Spinal cord (tissue), 10 donors: Measurements from ENCODE around the gene NUPR1. TPM values are rescaled to one million over a fixed set of nuclear protein-coding genes. Genes with fewer than 3 reads are reported as not detected.
"Not testable (repeated sequence)": the region's sequence is repeated elsewhere in the genome, so short reads cannot be mapped to it uniquely, and the experiment has no call there.

Experiments used
- DNase-seq, 6 donors: peaks; one replicate each; pipeline versions ENCODE4 v3.0.0 to v3.0.0-alpha.2; 2013 to 2015; ENCODE audit warnings: low spot score in 6 of 6, low read depth in 4 of 6
- H3K27ac ChIP-seq: one replicate; pipeline ENCODE4 v1.5.1; 2013; ENCODE audit warnings: low read depth, low read length, control low read depth
- H3K27me3 ChIP-seq: one replicate; pipeline ENCODE4 v1.6.1; 2013; ENCODE audit warnings: low read length; ENCODE audit not compliant: control insufficient read depth, insufficient read depth
- H3K36me3 ChIP-seq: one replicate; pipeline ENCODE4 v1.6.1; 2013; ENCODE audit warnings: low read length; ENCODE audit not compliant: control insufficient read depth, insufficient read depth
- H3K4me1 ChIP-seq: one replicate; pipeline ENCODE4 v1.6.1; 2013; ENCODE audit warnings: low read length; ENCODE audit not compliant: control insufficient read depth, insufficient read depth
- H3K4me3 ChIP-seq: one replicate; pipeline ENCODE4 v1.5.1; 2013; ENCODE audit warnings: low read depth, low read length, control low read depth
- H3K9me3 ChIP-seq: one replicate; pipeline ENCODE4 v1.6.1; 2013; ENCODE audit warnings: low read length; ENCODE audit not compliant: control insufficient read depth, insufficient read depth
- WGBS: methylation state at CpG from one replicate; pipeline ENCODE4 v1.1.5; 2013; ENCODE audit warnings: missing lambda C conversion rate; ENCODE audit not compliant: insufficient coverage; 5-methylcytosine and 5-hydroxymethylcytosine counted together
- polyA plus RNA-seq, 2 donors: library from polyadenylated mRNA; unstranded; fragments of 120-200 nt; gene quantifications; one replicate each; pipeline ENCODE4 v1.2.1, GENCODE V29; 2013; ENCODE audit not compliant: insufficient read length in 2 of 2
- total RNA-seq, 2 donors: library from RNA; depleted of rRNA in 1 of 2; stranded (reverse); fragments of 120-200 nt in 1 of 2; fragments of >200 nt in 1 of 2; gene quantifications; one replicate each; pipeline versions ENCODE4 v1.2.3 to v1.2.4, GENCODE V29; 2013 to 2014
- donor health status: healthy.

The NUPR1 gene
- total and polyA plus RNA-seq, 4 donors: 1.6 to 54.2 (median 18.0) TPM

- Histone ChIP-seq H3K27ac (peak overlapping the region; percentile 16), H3K4me3 (no peak overlapping the region), H3K27me3 (no peaks in the 10 kb centered on the region), H3K4me1 (peaks cover 13% of the 10 kb centered on the region), H3K36me3 (no peaks in the 10 kb centered on the region), H3K9me3 (no peaks in the 10 kb centered on the region)
- WGBS: 36% methylated on average over 15 of the region's 15 CpGs
- peak in 2 of 6 donors; percentile 1 to 69 for DNase-seq
Observed at GRCh38 chr16:28572696-28573510, 34.1 kb upstream of the NUPR1 start.

- WGBS: 100% methylated on average over 1 of the region's 4 CpGs
- H3K4me3 ChIP-seq: no peak overlapping the region
- no peaks in the 10 kb centered on the region for H3K27me3 ChIP-seq
- H3K4me1 ChIP-seq: peaks cover 13% of the 10 kb centered on the region
- peaks cover 2% of the 10 kb centered on the region for H3K36me3 ChIP-seq
- DNase-seq: no peak
- no peak overlapping the region for H3K27ac ChIP-seq
- H3K9me3 ChIP-seq: no peaks in the 10 kb centered on the region
Observed at GRCh38 chr16:28569968-28570752, 31.4 kb upstream of the NUPR1 start.

DNA sequence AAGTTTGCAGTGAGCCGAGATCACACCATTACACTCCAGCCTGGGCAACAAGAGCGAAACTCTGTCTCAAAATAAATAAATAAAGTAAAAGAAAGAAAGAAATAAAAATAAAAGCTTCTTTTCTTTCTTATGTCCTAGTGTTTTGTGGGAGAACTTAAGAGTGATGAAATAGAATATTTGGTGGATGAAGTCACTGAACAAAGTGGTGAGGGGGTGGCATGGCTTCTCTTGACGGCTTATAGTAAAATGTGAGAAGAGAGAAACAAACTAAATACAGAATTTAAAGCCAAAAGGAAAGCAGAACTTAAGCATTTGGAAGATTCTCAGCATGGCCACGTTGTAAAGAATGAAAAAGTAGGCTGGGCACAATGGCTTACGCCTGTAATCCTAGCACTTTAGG is 30.2 kb upstream of the NUPR1 start:
- no peak overlapping the region for H3K27ac ChIP-seq
- peaks cover 13% of the 10 kb centered on the region for H3K4me1 ChIP-seq
- DNase-seq: no peak
- WGBS: 93% methylated on average over 2 of the region's 5 CpGs
- no peaks in the 10 kb centered on the region for H3K9me3 ChIP-seq
- H3K4me3 ChIP-seq: no peak overlapping the region
- peaks cover 6% of the 10 kb centered on the region for H3K36me3 ChIP-seq
- no peaks in the 10 kb centered on the region for H3K27me3 ChIP-seq

GRCh38 chr16:28567292-28567691 is 28.5 kb upstream of the NUPR1 start:
- Histone ChIP-seq H3K36me3 (peaks cover 6% of the 10 kb centered on the region), H3K4me1 (peaks cover 2% of the 10 kb centered on the region), H3K27ac (no peak overlapping the region), H3K27me3 (no peaks in the 10 kb centered on the region), H3K4me3 (no peak overlapping the region), H3K9me3 (no peaks in the 10 kb centered on the region)
- DNase-seq: no peak
- 100% methylated on average over 1 of the region's 2 CpGs for WGBS

DNA sequence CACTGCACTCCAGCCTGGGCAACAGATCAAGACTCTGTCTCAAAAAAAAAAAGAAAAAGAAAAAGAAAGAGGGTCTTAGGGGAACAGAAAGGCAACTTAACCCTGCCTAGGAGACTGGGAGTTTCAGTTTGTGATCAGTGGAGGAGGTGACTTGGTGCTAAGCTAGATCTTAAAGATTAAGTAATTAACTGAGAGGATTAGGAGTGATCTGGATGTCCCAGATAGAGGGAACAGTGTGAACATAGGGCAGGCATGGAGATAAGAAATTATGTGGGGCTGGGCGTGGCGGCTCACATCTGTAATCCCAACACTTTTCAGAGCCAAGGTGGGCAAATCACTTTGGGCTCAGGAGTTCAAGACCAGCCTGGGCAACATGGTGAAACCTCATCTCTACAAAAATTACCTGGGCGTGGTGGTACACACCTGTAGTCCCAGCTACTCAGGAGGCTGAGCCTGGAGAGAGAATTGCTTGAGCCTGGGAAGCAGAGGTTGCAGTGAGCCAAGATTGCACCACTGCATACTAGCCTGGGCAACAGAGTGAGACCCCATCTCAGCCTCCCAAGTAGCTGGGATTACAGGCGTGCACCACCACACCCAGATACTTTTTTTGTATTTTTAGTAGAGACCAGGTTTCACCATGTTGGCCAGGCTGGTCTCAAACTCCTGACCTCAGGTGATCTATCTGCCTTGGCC is 27.6 kb upstream of the NUPR1 start:
- 100% methylated on average over 2 of the region's 4 CpGs for WGBS
- not testable (repeated sequence) for H3K4me1 ChIP-seq

GRCh38 chr16:28563218-28563617 is 24.4 kb upstream of the NUPR1 start:
- Histone ChIP-seq H3K4me3 (no peak overlapping the region), H3K27me3 (no peaks in the 10 kb centered on the region), H3K4me1 (no peaks in the 10 kb centered on the region), H3K36me3 (peaks cover 13% of the 10 kb centered on the region), H3K27ac (no peak overlapping the region), H3K9me3 (no peaks in the 10 kb centered on the region)
- 88% methylated on average over 4 of the region's 6 CpGs for WGBS
- DNase-seq: no peak

More for the DNA sequence above, 27.6 kb upstream of the NUPR1 start:
- not testable (repeated sequence) for H3K9me3 ChIP-seq, H3K27me3 ChIP-seq, H3K27ac ChIP-seq, H3K36me3 ChIP-seq, H3K4me3 ChIP-seq, DNase-seq

GRCh38 chr16:28562199-28562598 is 23.4 kb upstream of the NUPR1 start:
- 100% methylated on average over 2 of the region's 4 CpGs for WGBS
- Histone ChIP-seq H3K4me1 (no peaks in the 10 kb centered on the region), H3K27ac (no peak overlapping the region), H3K9me3 (no peaks in the 10 kb centered on the region), H3K27me3 (no peaks in the 10 kb centered on the region), H3K4me3 (no peak overlapping the region), H3K36me3 (peaks cover 17% of the 10 kb centered on the region)
- DNase-seq: no peak

DNA sequence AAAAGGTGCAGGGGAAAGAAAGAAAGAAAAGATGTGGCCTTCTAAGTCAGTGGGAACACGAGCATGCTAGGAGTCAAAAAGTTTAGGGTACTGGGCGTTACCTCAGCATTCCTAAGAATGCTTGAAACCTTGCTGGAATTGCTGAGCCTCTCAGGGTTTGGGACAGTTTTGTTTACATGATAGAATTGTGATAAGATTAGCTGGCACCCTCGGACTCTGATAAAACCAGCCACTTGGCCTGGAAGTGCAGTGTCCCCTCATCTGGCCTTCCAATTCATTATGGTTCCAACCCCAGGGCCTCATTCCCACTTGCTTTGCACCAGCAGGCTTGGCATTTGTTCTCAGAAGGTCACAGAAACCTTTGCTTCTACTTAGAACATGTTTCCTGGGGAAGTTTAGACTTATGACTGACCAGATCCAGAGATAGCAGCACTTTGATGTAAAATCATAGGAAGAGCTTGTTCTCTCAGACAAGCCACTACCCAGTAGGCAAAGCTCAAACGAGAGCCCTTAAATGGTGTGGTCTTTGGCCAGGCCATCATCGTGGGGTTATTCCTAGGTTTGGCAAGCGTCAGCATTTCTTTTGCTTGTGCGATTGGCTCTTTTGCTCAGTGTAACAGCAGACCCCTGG is 22.9 kb upstream of the NUPR1 start:
- DNase-seq: no peak
- 89% methylated on average over 7 of the region's 7 CpGs for WGBS
- H3K27ac ChIP-seq: no peak overlapping the region
- H3K4me1 ChIP-seq: no peaks in the 10 kb centered on the region
- no peaks in the 10 kb centered on the region for H3K27me3 ChIP-seq
- H3K36me3 ChIP-seq: peaks cover 17% of the 10 kb centered on the region
- H3K4me3 ChIP-seq: no peak overlapping the region
- no peaks in the 10 kb centered on the region for H3K9me3 ChIP-seq

GRCh38 chr16:28558456-28558855 is 19.7 kb upstream of the NUPR1 start:
- H3K9me3 ChIP-seq: no peaks in the 10 kb centered on the region
- H3K4me1 ChIP-seq: peaks cover 9% of the 10 kb centered on the region
- no CpG with 5 or more reads among the region's 3 CpGs for WGBS
- no peak overlapping the region for H3K27ac ChIP-seq
- DNase-seq: no peak
- no peak overlapping the region for H3K4me3 ChIP-seq
- no peaks in the 10 kb centered on the region for H3K27me3 ChIP-seq
- peaks cover 11% of the 10 kb centered on the region for H3K36me3 ChIP-seq
